NCI-H128 (cell line): ENCODE results near the gene ITPK1.

Experiments
- DNase-seq: peaks from one replicate; lab custom pipeline; 2025; ENCODE audit not compliant: unreplicated experiment; lab: John Stamatoyannopoulos, UW

The ITPK1 gene

GRCh38 chr14:93045965-93046704, 69.6 kb downstream of the ITPK1 start:
- no peak for DNase-seq

- DNase-seq: no peak
These were observed 70.5 kb downstream of the ITPK1 start for GRCh38 chr14:93045211-93045674.

GRCh38 chr14:93044556-93044955, 71.2 kb downstream of the ITPK1 start:
- no peak for DNase-seq

DNA sequence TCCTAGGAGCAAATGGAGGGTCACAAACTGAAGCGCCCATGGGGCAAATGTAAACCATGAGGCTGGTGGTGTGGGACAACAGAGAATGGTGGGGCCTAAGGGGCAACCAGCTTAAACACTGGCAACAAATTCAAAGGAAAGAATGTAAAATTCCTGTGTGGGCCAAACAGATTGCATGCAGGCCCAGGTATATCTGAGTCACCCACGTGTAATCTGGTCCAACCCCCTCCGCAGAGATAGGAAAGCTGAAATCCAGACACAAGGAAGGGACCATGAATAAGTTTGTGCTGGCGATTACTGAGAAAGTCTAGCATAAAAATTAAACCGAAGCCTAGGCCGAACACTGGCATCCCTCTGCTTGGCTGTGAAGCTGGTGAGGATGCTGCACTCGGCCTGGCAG, 71.6 kb downstream of the ITPK1 start:
- no peak for DNase-seq

- DNase-seq: no peak
These were observed 72.5 kb downstream of the ITPK1 start for GRCh38 chr14:93042968-93043940.

GRCh38 chr14:93041830-93042229, 73.9 kb downstream of the ITPK1 start:
- no peak for DNase-seq

- DNase-seq: no peak
These were observed 74.7 kb downstream of the ITPK1 start for GRCh38 chr14:93040982-93041381.

DNA sequence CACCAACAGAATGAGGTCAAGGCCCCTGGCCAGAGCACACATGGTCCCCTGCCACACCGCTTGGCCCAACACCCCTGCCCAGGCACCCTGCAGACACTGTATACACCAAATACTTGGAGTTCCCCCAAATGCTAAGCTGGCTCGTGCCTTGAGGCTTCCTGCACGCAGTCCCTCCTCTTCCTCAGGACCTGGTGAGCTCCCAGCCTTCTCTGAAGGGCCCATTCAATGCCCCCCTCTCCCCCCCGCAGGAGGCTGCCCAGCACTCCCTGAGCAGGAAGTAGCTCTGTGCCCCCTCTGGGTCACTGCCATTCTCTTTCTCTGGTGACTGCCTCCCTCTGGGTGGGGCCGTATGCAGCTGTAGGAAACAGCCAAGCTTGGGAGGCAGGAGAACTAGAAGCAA, 75.3 kb downstream of the ITPK1 start:
- DNase-seq: no peak

DNA sequence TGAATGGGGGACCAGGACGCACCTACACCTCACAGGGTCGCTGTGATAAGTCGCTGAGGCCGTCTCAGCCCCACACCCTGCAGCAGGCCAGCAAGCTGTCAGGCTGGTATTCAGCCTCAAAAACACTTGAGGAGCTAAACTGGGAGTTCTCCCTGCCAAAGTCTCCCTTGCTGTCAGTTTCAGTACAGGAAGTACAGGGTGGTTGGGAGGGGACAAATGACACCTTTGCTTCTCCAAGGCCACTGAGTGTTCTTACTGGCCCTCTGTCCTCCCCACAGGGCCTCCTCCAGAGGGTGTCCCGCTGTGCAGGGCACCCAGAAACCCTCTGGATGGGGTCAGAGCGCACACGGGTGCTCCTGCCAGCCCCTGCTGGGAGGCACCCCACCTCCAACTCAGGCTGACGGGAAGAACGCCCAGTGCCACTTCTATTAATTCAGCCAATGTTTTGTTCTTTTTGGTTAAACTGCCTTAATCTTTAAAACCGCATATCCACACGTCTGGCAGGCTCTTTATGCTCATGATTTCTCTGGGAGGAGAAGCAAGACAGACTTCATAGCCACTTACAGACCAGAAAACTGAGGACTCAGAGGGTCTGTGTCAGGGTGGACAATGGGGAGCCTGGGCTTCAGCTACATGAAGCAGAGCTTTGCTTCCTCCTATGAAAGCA, 75.9 kb downstream of the ITPK1 start:
- DNase-seq: no peak

DNA sequence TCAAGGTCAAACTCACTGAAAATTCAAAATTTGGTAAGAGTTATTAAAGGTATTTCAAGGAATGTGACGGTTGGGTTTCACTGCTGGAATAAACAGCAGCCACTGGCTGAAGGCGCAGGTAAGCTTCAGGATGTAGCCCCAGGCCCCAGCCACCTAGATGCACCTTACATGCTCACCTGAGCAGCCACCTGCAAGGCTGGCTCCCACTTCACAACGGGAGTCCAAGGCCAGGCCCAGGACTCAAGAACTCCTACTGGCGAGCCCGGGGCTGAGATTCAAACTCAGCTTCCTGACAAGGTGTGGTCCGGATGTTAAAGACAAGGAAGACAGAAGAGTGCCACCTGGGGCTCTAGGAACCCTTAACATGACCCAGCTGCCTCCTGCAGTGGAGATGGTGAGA, 78.4 kb downstream of the ITPK1 start:
- DNase-seq: no peak

- no peak for DNase-seq
These were observed 78.9 kb downstream of the ITPK1 start for GRCh38 chr14:93036652-93037345.

GRCh38 chr14:93035917-93036651, 79.6 kb downstream of the ITPK1 start:
- DNase-seq: no peak

- no peak for DNase-seq
These were observed 80.2 kb downstream of the ITPK1 start for GRCh38 chr14:93035585-93035916.

DNA sequence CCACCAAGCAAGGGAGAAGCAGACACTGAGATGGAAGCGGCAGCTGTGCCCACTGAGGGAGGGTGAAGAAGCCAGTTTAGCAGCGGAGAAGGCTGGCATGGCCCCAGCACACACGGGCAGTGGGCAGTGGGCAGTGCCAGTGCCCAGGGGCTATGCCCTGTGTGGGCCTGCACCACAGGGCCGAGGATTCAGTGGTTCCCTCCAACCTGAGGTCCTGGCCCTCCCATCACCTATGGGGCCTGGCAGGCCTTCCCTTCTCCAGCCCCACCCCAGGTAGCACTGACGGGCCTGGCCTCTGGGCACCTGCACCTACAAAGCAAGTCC, 81.1 kb downstream of the ITPK1 start:
- DNase-seq: no peak

DNA sequence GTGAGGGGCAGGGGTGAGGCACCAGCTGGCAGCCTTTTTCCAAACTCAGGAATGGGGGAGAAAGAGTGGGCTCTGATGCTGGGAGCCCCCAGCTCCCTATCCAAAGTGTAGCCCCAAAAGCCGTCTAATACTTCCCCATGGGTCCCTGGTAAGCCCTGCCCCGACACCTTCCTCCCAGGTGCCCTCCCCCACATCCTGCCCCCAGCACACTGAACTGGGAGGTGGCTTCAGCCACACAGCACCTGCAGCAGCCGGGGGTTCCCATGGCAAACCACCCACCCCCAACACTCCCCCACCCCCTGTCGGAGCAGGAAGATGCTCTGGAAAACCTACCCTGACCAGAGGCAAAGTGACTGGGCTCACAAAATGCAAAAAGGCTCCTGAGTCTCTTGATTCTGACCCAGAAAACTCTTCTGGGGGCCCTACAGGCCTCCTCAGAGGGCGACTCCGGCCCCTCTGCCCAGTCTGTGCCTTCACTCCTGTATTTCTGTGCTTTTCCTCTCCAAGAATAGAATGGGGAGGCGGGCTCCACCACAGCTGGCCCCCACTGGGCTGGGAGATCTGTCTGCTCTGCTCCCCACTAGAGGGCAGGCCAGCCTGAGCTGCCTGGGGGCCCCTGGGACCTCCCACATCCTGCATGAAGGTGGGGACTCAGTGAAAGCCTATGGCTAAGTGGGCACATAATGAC, 81.6 kb downstream of the ITPK1 start:
- no peak for DNase-seq

DNA sequence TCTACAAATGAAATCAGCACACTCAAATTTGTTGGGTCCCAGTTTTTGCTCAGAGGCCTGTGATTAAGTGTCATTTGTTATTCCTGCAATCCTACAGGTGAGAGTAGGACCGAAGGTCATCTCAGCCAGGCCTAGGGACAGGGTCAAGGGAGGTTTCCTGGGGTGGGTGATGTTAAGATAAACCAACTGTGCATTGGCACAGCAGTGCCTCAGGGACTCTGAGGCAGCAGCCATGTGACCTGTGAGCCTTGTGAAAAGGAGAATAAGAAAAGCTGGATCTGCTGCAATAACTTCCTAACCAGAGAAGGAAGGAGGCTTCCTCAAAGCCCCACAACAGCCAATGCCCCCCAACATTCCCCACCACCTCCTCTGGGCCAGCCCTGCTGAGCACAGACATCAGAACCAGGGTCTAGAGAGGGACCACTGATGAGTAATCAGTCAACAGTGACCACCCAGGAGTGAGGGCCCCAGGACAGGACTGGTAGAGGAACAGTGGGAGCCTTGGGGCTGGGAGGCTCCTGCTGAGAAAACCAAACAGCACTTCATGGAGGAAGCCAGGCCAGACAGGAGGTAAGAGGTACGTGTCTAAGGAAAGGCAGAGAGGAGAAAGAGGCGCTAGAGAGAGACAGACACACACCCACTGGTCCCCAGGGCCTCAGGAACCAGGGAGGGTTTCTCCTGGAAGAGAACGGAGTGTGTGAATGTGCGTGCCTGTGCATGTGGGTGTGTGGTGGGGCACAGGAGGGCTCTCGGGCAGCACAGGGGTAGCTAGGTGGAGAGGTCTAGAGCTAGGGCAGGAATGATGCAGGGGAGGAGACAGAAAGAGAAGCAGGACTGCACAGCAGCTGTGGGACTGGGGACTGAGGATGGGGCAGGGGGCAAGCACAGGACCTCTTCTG, 82.4 kb downstream of the ITPK1 start:
- DNase-seq: no peak

- no peak for DNase-seq
These were observed 83.2 kb downstream of the ITPK1 start for GRCh38 chr14:93032421-93032936.

- DNase-seq: no peak
These were observed 84.0 kb downstream of the ITPK1 start for GRCh38 chr14:93031505-93032315.
